ENCODE data around the gene PPTC7. TPM values are rescaled to one million over a fixed set of nuclear protein-coding genes. Genes with fewer than 3 reads are reported as not detected.

PPTC7 gene
- total and polyA plus RNA-seq, 2 of the 8 experiments (the other 6 are each of a cell fraction or from before 2014, with no cell fraction given), result 8.1 to 15.9 TPM

GRCh38 chr12:110556705-110557104 lies 26.4 kb downstream of the PPTC7 start (continued):
- TF ChIP-seq SIN3A (conservative IDR thresholded peaks at IDR 0.05 in 1 of 2, IDR thresholded peaks at IDR 0.05 in 1 of 2; ENCODE audit: low read depth in 1 of 2, low read length in 2 of 2) (no peak), POLR2A (IDR thresholded peaks at IDR 0.05; ENCODE audit: control extremely low read depth in 1 of 2, low read depth in 2 of 2, low read length in 2 of 2) (no peak), SP1 (IDR thresholded peaks at IDR 0.05; ENCODE audit: low read depth, low read length) (no peak), POLR2AphosphoS5 (IDR thresholded peaks at IDR 0.05; ENCODE audit: low read depth, low read length) (no peak)
